GM12878 (cell line): ENCODE measurements around the gene SP1. TPM values are rescaled to one million over a fixed set of nuclear protein-coding genes. Genes with fewer than 3 reads are reported as not detected.

Source experiments
- ATAC-seq: fragments of 200-7000 bp; cut with Tn5 transposase; 3 replicates; pipeline ENCODE4 v1.9.1; 2020; ENCODE audit warnings: mild to moderate bottlenecking, moderate library complexity
- BruUV-seq: library from RNA; stranded (reverse); fragments of 400-500 nt; replicated peaks from 2 replicates; lab custom pipeline; 2021; lab: Mats Ljungman, UMichigan
- CTCF ChIA-PET: fragments of 300-600 bp; sonication (Branson Sonifier 250); formaldehyde crosslinking; extraction: SDS; loops from one replicate; lab custom pipeline; 2021; ENCODE audit warnings: inconsistent platforms; lab: Yijun Ruan, JAX
- POLR2A ChIA-PET: fragments of 350-600 bp; formaldehyde crosslinking; extraction: SDS; loops from one replicate; lab custom pipeline; 2021; ENCODE audit warnings: inconsistent platforms; lab: Charles Lee
- RAD21 ChIA-PET: fragments of 300-600 bp; sonication (Branson Sonifier 250); formaldehyde crosslinking; loops from one replicate; lab custom pipeline; 2023; ENCODE audit warnings: antibody characterized with exemption; ENCODE audit not compliant: unreplicated experiment; lab: Charles Lee
- SMC1A ChIA-PET: fragments of 300-600 bp; sonication (Branson Sonifier 250); formaldehyde crosslinking; loops from one replicate; lab custom pipeline; 2023; ENCODE audit not compliant: unreplicated experiment, uncharacterized antibody; lab: Charles Lee
- DNase-seq: peaks from one replicate; pipeline ENCODE4 v3.0.0-alpha.2; 2011; ENCODE audit warnings: low read depth, low spot score
- FAIRE-seq: peaks from 3 replicates; lab custom pipeline; 2011; peaks lifted over from hg19 to GRCh38; lab: Jason Lieb, UNC
- H2AFZ ChIP-seq: 2 replicates; pipeline ENCODE4 v1.6.0; 2011; ENCODE audit warnings: low read depth, low read length, control low read depth; ENCODE audit not compliant: control insufficient read depth
- H3K27ac ChIP-seq: 2 replicates; pipeline ENCODE4 v1.5.1; 2011; ENCODE audit warnings: control low read depth; ENCODE audit not compliant: control insufficient read depth, insufficient read depth
- H3K27me3 ChIP-seq, 2 experiments: replicated peaks in 1 of 2; 2 replicates each; pipeline versions ENCODE4 v1.6.0 to v1.6.1; 2011; ENCODE audit warnings: low read length in 1 of 2; ENCODE audit not compliant: control insufficient read depth in 2 of 2, insufficient read depth in 2 of 2
- H3K36me3 ChIP-seq, 2 experiments: 2 replicates each; pipeline ENCODE4 v1.5.1; 2011; ENCODE audit warnings: low read length in 1 of 2; ENCODE audit not compliant: control insufficient read depth in 2 of 2, insufficient read depth in 2 of 2
- H3K4me1 ChIP-seq: 2 replicates; pipeline ENCODE4 v1.6.1; 2011; ENCODE audit warnings: mild to moderate bottlenecking, low read length, moderate library complexity, mixed read lengths; ENCODE audit not compliant: control insufficient read depth, insufficient read depth
- H3K4me2 ChIP-seq: 2 replicates; pipeline ENCODE4 v1.6.0; 2011; ENCODE audit warnings: control low read depth; ENCODE audit not compliant: control insufficient read depth, insufficient read depth
- H3K4me3 ChIP-seq: fragments of 200-600 bp; sonication (generic); 2 replicates; pipeline ENCODE4 v1.5.1; 2016
- H3K79me2 ChIP-seq: 2 replicates; pipeline ENCODE4 v1.6.0; 2011; ENCODE audit warnings: low read length; ENCODE audit not compliant: control insufficient read depth, insufficient read depth
- H3K9ac ChIP-seq: 2 replicates; pipeline ENCODE4 v1.8.0; 2011; ENCODE audit warnings: low read length, control low read depth, mixed read lengths; ENCODE audit not compliant: control insufficient read depth, insufficient read depth
- H3K9me3 ChIP-seq: replicated peaks from 3 replicates; pipeline ENCODE4 v1.5.1; 2011; ENCODE audit warnings: mild to moderate bottlenecking, low read length; ENCODE audit not compliant: control insufficient read depth, insufficient read depth
- H4K20me1 ChIP-seq: 2 replicates; pipeline ENCODE4 v1.6.0; 2011; ENCODE audit not compliant: control insufficient read depth, insufficient read depth
- BCLAF1 ChIP-seq: fragments of 450-650 bp; IDR thresholded peaks from 2 replicates; pipeline ENCODE4 v1.6.1; 2017; ENCODE audit warnings: antibody characterized with exemption, mild to moderate bottlenecking, moderate library complexity
- E4F1 ChIP-seq: fragments of 450-650 bp; IDR thresholded peaks from 2 replicates; pipeline ENCODE4 v1.6.1; 2018; ENCODE audit warnings: borderline replicate concordance, mild to moderate bottlenecking; ENCODE audit not compliant: partially characterized antibody
- IKZF2 ChIP-seq, 2 experiments: fragments of 450-650 bp; IDR thresholded peaks; 2 replicates each; pipeline ENCODE4 v1.6.1; 2017; ENCODE audit warnings: mild to moderate bottlenecking in 2 of 2, moderate library complexity in 2 of 2
- MEF2A ChIP-seq: IDR thresholded peaks from 2 replicates; pipeline ENCODE4 v1.6.1; 2011; ENCODE audit warnings: low read depth, mild to moderate bottlenecking, low read length, moderate library complexity; ENCODE audit not compliant: insufficient read depth
- NFIC ChIP-seq: IDR thresholded peaks from 2 replicates; pipeline ENCODE4 v1.6.1; 2012; ENCODE audit warnings: low read depth, mild to moderate bottlenecking, inconsistent platforms, low read length, moderate library complexity
- NKRF ChIP-seq: fragments of 450-650 bp; conservative IDR thresholded peaks from 2 replicates; pipeline ENCODE4 v1.6.1; 2017; ENCODE audit warnings: mild to moderate bottlenecking, moderate library complexity
- PKNOX1 ChIP-seq: fragments of 450-650 bp; IDR thresholded peaks from 2 replicates; pipeline ENCODE4 v1.6.1; 2016; ENCODE audit warnings: mild to moderate bottlenecking
- RAD51 ChIP-seq: fragments of 450-650 bp; IDR thresholded peaks from 2 replicates; pipeline ENCODE4 v1.6.1; 2016; ENCODE audit warnings: moderate library complexity, mild to moderate bottlenecking, inconsistent platforms
- RUNX3 ChIP-seq: IDR thresholded peaks from 2 replicates; pipeline ENCODE4 v1.6.1; 2012; ENCODE audit warnings: low read length, inconsistent platforms
- SKIL ChIP-seq: fragments of 450-650 bp; IDR thresholded peaks from 2 replicates; pipeline ENCODE4 v1.6.1; 2017; ENCODE audit warnings: mild to moderate bottlenecking, low read depth, inconsistent platforms; ENCODE audit not compliant: poor library complexity, severe bottlenecking
- SREBF2 ChIP-seq: IDR thresholded peaks from 2 replicates; pipeline ENCODE4 v1.6.1; 2012; ENCODE audit warnings: mild to moderate bottlenecking, low read length
- SUPT20H ChIP-seq: IDR thresholded peaks from 2 replicates; pipeline ENCODE4 v1.6.1; 2011; ENCODE audit warnings: low read depth, mild to moderate bottlenecking, low read length, moderate library complexity, borderline replicate concordance; ENCODE audit not compliant: control insufficient read depth
- TCF12 ChIP-seq: IDR thresholded peaks from 2 replicates; pipeline ENCODE4 v1.6.1; 2011; ENCODE audit warnings: low read depth, mild to moderate bottlenecking, low read length
- YY1 ChIP-seq: IDR thresholded peaks from 2 replicates; pipeline ENCODE4 v1.6.1; 2011; ENCODE audit warnings: low read depth, mild to moderate bottlenecking, low read length
- WGBS: methylation state at CpG from one replicate; pipeline ENCODE4 v1.1.6; 2016; ENCODE audit warnings: low lambda C conversion rate; ENCODE audit not compliant: insufficient replicate concordance, insufficient coverage; ENCODE audit errors: missing lambda C conversion rate; 5-methylcytosine and 5-hydroxymethylcytosine counted together
- in situ Hi-C: fragments of 300-500 bp; cut with MboI; formaldehyde crosslinking; loops from 9 replicates; pipeline ENCODE4 v1.14.3; 2018; ENCODE audit warnings: mixed read lengths
- intact Hi-C: fragments of 100-400 bp; cut with micrococcal nuclease; formaldehyde crosslinking; loops from one replicate; pipeline ENCODE4 v1.14.2; 2022; ENCODE audit not compliant: unreplicated experiment
- polyA plus RNA-seq, 11 experiments: library from polyadenylated mRNA; depleted of rRNA in 4 of 11; unstranded in 6 of 11; stranded (reverse) in 5 of 11; fragments of >200 nt; fragmentation: Nextera tagmentation in 4 of 11; fragmentation: Illumina TruSeq in 1 of 11; extraction: Ambion mirVana in 4 of 11; extraction: Trizol in 1 of 11; gene quantifications; 1 replicate in 1 of 11; 2 replicates in 10 of 11; pipeline versions ENCODE4 v1.2.1 to v1.2.3, GENCODE V29; 2011 to 2016; ENCODE audit warnings: inconsistent platforms in 2 of 11, missing spikeins in 2 of 11, low read depth in 1 of 11
- total RNA-seq, 4 experiments: library from RNA; depleted of rRNA in 3 of 4; stranded (reverse); fragments of >200 nt in 3 of 4; fragmentation: Illumina TruSeq in 1 of 4; extraction: Trizol in 1 of 4; gene quantifications; 2 replicates each; pipeline versions ENCODE4 v1.2.1 to v1.2.3, GENCODE V29; 2013 to 2021

SP1 gene
- total and polyA plus RNA-seq, 10 of the 15 experiments (the other 5 are each of a cell fraction or from before 2014, with no cell fraction given): 3.3 to 52.0 (median 25.2) TPM

- no TSS peak for BruUV-seq
- ChIA-PET CTCF (interaction anchor here (0.8 to 1.0 kb wide), 2 partner anchors 55 to 58 kb away, joined by 3 read pairs; no protein-coding TSS in a partner anchor), SMC1A (no interaction called here), RAD21 (no interaction called here), POLR2A (no interaction called here)
- 90% methylated on average over 7 of the region's 7 CpGs for WGBS
- Histone ChIP-seq H3K9me3 (no peaks in the 10 kb centered on the region), H3K36me3 (peaks cover 3 to 6% of the 10 kb centered on the region in 2 experiments; a peak in 3 of 4 replicates), H3K79me2 (peaks cover 8% of the 10 kb centered on the region), H3K4me1 (no peaks in the 10 kb centered on the region), H3K9ac (no peak overlapping the region), H3K4me3 (no peak overlapping the region), H3K4me2 (no peak overlapping the region), H2AFZ (no peak overlapping the region), H3K27ac (no peak overlapping the region), H4K20me1 (no peaks in the 10 kb centered on the region), H3K27me3 (no peaks in the 10 kb centered on the region)
- in situ Hi-C loops: no loop called here
- ATAC-seq: no peak
- DNase-seq: no peak
- FAIRE-seq: no peak
- intact Hi-C loops: no loop called here
- no peak for TF ChIP-seq SREBF2
- no peak for TF ChIP-seq IKZF2 (IDR thresholded peaks at IDR 0.05)
- no peak for TF ChIP-seq BCLAF1
- no peak for TF ChIP-seq YY1
- no peak for TF ChIP-seq SKIL
- TF ChIP-seq NKRF: no peak
- no peak for TF ChIP-seq NFIC
- TF ChIP-seq E4F1: no peak
- TF ChIP-seq MEF2A: no peak
- no peak for TF ChIP-seq TCF12
- TF ChIP-seq SUPT20H: no peak
- no peak for TF ChIP-seq RAD51
- TF ChIP-seq PKNOX1: no peak
- no peak for TF ChIP-seq RUNX3
Observed at GRCh38 chr12:53402871-53403270, 22.9 kb downstream of the SP1 start.
